Measurements from ENCODE around the gene CEP70. TPM values are rescaled to one million over a fixed set of nuclear protein-coding genes. Genes with fewer than 3 reads are reported as not detected.

CEP70 gene
- total RNA-seq, 2 donors from 2014 or later: 36.9 to 37.4 TPM

DNA sequence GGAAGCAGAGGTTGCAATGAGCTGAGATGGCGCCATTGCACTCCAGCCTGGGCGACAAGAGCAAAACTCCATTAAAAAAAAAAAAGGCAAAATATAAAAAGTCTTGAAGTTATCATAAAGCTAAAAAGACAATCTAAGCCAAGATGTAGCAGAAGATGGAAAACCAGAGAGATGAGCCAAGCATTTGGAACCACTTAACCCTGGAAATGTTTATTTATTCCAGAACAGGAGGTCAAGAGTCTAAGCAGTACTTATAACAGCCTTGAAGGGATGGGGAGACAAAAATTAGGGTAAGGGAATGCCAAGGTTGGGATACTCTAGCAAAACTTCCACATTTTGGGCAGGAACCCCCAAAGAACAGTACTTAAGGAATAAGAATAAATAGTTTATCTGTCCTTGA, 44.6 kb upstream of the CEP70 start:
- Histone ChIP-seq H3K27me3 (no peaks in the 10 kb centered on the region), H3K36me3 (replicated peaks in 1 of 2; ENCODE audit: insufficient read depth in 1 of 2, low read depth in 2 of 2) (peaks cover 0 to 2% of the 10 kb centered on the region in 2 donors), H3K27ac (no peak overlapping the region), H3K4me3 (no peak overlapping the region), H3K4me1 (no peaks in the 10 kb centered on the region), H3K9me3 (peaks cover 0 to 6% (median 0%) of the 10 kb centered on the region in 3 donors)
- TF ChIP-seq POLR2A (IDR thresholded peaks at IDR 0.05): no peak
- TF ChIP-seq, protein P1, sequence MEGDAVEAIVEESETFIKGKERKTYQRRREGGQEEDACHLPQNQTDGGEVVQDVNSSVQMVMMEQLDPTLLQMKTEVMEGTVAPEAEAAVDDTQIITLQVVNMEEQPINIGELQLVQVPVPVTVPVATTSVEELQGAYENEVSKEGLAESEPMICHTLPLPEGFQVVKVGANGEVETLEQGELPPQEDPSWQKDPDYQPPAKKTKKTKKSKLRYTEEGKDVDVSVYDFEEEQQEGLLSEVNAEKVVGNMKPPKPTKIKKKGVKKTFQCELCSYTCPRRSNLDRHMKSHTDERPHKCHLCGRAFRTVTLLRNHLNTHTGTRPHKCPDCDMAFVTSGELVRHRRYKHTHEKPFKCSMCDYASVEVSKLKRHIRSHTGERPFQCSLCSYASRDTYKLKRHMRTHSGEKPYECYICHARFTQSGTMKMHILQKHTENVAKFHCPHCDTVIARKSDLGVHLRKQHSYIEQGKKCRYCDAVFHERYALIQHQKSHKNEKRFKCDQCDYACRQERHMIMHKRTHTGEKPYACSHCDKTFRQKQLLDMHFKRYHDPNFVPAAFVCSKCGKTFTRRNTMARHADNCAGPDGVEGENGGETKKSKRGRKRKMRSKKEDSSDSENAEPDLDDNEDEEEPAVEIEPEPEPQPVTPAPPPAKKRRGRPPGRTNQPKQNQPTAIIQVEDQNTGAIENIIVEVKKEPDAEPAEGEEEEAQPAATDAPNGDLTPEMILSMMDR (IDR thresholded peaks at IDR 0.05): no peak
- ATAC-seq (no peak), DNase-seq (no peak)
- WGBS, 2 donors: 88 to 90% methylated on average over 2 of the region's 2 CpGs
- intact Hi-C loops (cut with DNase I): no loop called here

DNA sequence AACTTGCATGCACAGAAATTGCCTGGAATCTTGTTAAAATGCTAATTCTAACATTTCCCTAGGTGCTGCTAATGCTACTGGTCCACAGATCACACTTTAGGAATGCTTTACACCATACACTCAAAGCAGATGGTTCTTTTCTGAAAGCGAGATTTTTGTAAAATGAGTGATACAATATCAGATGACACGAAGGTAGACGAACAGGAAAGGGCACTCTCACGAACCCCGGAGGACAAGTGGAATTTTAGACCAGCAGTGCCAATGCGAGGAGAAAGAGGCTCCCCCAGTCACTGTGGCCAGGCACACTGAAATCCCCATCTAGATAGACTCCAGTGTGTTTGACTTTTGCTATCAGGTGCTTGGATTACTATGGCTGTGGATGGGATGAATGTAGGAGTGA, 35.5 kb upstream of the CEP70 start:
- WGBS, 2 donors: 83 to 86% methylated on average over 6 of the region's 6 CpGs
- Histone ChIP-seq H3K4me3 (no peak overlapping the region), H3K4me1 (peaks cover 4% of the 10 kb centered on the region), H3K27ac (no peak overlapping the region), H3K27me3 (no peaks in the 10 kb centered on the region), H3K36me3 (replicated peaks in 1 of 2; ENCODE audit: insufficient read depth in 1 of 2, low read depth in 2 of 2) (peaks cover 0 to 4% of the 10 kb centered on the region in 2 donors), H3K9me3 (no peaks in the 10 kb centered on the region)
- ATAC-seq (no peak), DNase-seq (no peak)
- TF ChIP-seq POLR2A (IDR thresholded peaks at IDR 0.05): no peak
- TF ChIP-seq, protein P1 (IDR thresholded peaks at IDR 0.05): no peak
- intact Hi-C loops (cut with DNase I): no loop called here

DNA sequence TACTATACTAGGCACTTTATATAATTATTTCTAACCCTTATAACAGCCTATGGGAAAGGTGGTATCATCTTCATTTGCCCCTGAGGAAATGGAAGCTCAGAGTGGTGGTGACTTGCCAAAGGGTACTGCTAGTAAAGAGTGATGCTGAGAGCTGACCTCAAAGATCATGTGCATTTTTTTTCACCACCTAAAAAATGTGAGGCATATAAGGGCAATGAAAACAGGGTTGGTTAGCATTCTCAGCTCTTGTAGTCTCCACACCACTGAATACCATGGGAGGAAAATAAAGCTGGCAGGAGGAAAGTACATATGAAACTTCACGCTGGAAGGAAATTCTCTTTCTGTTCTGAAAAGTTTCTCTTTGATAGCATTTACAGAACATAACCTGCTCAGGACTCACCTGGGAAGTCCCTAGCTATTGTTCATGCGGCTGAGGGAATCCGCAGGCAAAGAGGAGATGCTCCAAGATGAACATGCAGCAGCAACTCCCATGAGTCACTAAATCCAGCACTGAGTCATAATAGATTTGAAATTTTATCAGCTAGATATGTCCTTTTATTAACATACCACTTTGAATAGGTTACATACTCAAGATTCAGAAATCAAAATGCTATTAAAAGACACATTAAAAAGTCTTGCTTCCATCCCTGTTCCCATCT, 31.8 kb upstream of the CEP70 start:
- ATAC-seq (no peak), DNase-seq (no peak)
- intact Hi-C loops (cut with DNase I): no loop called here
- Histone ChIP-seq H3K27ac (no peak overlapping the region), H3K4me1 (peaks cover 4% of the 10 kb centered on the region), H3K27me3 (no peaks in the 10 kb centered on the region), H3K36me3 (replicated peaks in 1 of 2; ENCODE audit: insufficient read depth in 1 of 2, low read depth in 2 of 2) (peaks cover 0 to 4% of the 10 kb centered on the region in 2 donors), H3K4me3 (no peak overlapping the region), H3K9me3 (no peaks in the 10 kb centered on the region)
- WGBS, 2 donors: 87 to 91% methylated on average over 3 of the region's 3 CpGs
- TF ChIP-seq, protein P1 (IDR thresholded peaks at IDR 0.05): no peak
- TF ChIP-seq POLR2A (IDR thresholded peaks at IDR 0.05): no peak

DNA sequence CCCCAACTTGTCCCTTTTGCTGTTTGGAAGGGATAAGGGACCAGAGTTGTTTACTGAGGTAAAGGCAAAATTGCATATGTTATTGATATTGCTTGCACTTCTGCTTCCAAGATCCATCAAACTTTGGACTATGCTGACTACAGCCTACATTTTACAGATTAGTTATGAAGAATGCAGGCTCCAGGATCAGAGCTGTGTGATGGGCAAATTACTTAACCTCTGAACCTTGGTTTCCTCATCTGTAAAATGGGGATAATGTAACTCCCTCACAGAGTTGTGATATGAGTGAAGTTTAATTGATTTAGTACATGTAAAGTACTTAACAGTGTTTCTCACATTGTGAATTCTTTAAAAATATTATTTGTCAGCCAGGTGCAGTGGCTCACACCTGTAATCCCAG, 30.5 kb upstream of the CEP70 start:
- Histone ChIP-seq H3K4me1 (peaks cover 4% of the 10 kb centered on the region), H3K4me3 (no peak overlapping the region), H3K27ac (no peak overlapping the region), H3K27me3 (no peaks in the 10 kb centered on the region), H3K9me3 (no peaks in the 10 kb centered on the region), H3K36me3 (replicated peaks in 1 of 2; ENCODE audit: insufficient read depth in 1 of 2, low read depth in 2 of 2) (peaks cover 0 to 2% of the 10 kb centered on the region in 2 donors)
- ATAC-seq (no peak), DNase-seq (no peak)
- TF ChIP-seq, protein P1 (IDR thresholded peaks at IDR 0.05): no peak
- no peak for TF ChIP-seq POLR2A (IDR thresholded peaks at IDR 0.05)
- intact Hi-C loops (cut with DNase I): no loop called here

DNA sequence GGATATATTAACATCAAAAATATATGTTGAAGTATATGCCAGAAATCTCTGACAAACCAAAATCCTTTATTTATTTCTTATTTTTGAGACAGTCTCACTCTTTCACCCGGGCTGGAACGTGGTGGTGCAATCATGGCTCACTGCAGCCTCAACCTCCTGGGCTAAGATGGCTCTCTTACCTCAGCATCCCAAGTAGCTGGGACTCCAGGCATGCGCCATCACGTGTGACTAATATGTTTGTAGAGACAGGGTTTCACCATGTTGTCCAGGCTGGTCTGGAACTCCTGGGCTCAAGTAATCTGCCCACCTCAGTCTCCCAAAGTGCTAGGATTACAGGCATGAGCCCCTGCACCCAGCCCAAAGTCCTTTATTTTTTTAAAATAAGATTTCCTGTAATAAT, 26.4 kb upstream of the CEP70 start:
- H3K4me1 ChIP-seq: peaks cover 6% of the 10 kb centered on the region
- DNase-seq (no peak), ATAC-seq (no peak)
- H3K27ac ChIP-seq: no peak overlapping the region
- WGBS, 2 donors: 92% methylated on average over 4 of the region's 4 CpGs
- no peaks in the 10 kb centered on the region for H3K9me3 ChIP-seq
- no peaks in the 10 kb centered on the region for H3K36me3 ChIP-seq (replicated peaks in 1 of 2; ENCODE audit: insufficient read depth in 1 of 2, low read depth in 2 of 2)
- H3K27me3 ChIP-seq: no peaks in the 10 kb centered on the region
- intact Hi-C loops (cut with DNase I): no loop called here
- TF ChIP-seq, protein P1 (IDR thresholded peaks at IDR 0.05): no peak
- no peak for TF ChIP-seq POLR2A (IDR thresholded peaks at IDR 0.05)
- no peak overlapping the region for H3K4me3 ChIP-seq

Measured in body of pancreas (tissue), 4 donors.